Measurements from ENCODE around the gene ITM2C. TPM values are rescaled to one million over a fixed set of nuclear protein-coding genes. Genes with fewer than 3 reads are reported as not detected.
A peak's percentile ranks its signal among the peaks of the same experiment; 100 is the strongest.

Gene ITM2C
- total and polyA plus RNA-seq, 2 of the 8 experiments (the other 6 are each of a cell fraction or from before 2014, with no cell fraction given) = 362 to 742 TPM

GRCh38 chr2:230909841-230910545 is 45.3 kb downstream of the ITM2C start:
- Histone ChIP-seq H2BK5ac (ENCODE audit: low read depth, low read length) (peak overlapping the region; percentile 56), H3K9ac (replicated peaks in 1 of 4; ENCODE audit: extremely low read depth in 1 of 4, low read depth in 3 of 4, low read length in 3 of 4) (no peak overlapping the region), H3K14ac (ENCODE audit: insufficient read length) (no peak overlapping the region), H3K18ac (ENCODE audit: extremely low read depth, low read length) (no peak overlapping the region), H3K79me1 (ENCODE audit: low read depth, low read length) (no peaks in the 10 kb centered on the region), H2AK5ac (ENCODE audit: low read depth, low read length) (no peak overlapping the region), H4K91ac (replicated peaks; ENCODE audit: insufficient read length, low read length) (no peak overlapping the region), H3K36me3 (ENCODE audit: control insufficient read depth in 2 of 4, insufficient read depth in 4 of 4, low read length in 3 of 4) (no peaks in the 10 kb centered on the region), H3K79me2 (ENCODE audit: control insufficient read depth in 1 of 2, insufficient read depth in 2 of 2, low read length in 2 of 2) (no peaks in the 10 kb centered on the region), H3K4ac (replicated peaks; ENCODE audit: insufficient read length, low read depth, low read length) (no peak overlapping the region), H2AFZ (ENCODE audit: low read length) (no peak overlapping the region), H3K23ac (ENCODE audit: insufficient read length) (no peak overlapping the region), H4K5ac (ENCODE audit: insufficient read length, low read depth, low read length) (no peak overlapping the region), H3K56ac (replicated peaks; ENCODE audit: insufficient read length, low read depth, low read length) (no peak overlapping the region), H4K8ac (ENCODE audit: extremely low read depth, insufficient read depth, low read length) (no peak overlapping the region), H3K27ac (ENCODE audit: low read depth, low read length) (no peak overlapping the region), H3K4me3 (ENCODE audit: extremely low read depth in 1 of 4, insufficient read depth in 2 of 4, low read depth in 3 of 4, low read length in 4 of 4) (no peak overlapping the region), H4K20me1 (replicated peaks in 1 of 2; ENCODE audit: control insufficient read depth in 1 of 2, insufficient read depth in 2 of 2, low read length in 2 of 2) (no peaks in the 10 kb centered on the region), H3K4me2 (ENCODE audit: insufficient read depth in 1 of 2, low read depth in 2 of 2, low read length in 2 of 2) (no peak overlapping the region), H3K23me2 (ENCODE audit: low read depth, low read length) (peaks cover 2% of the 10 kb centered on the region; the same call in 1 of the 2 replicates), H3K27me3 (replicated peaks in 1 of 4; ENCODE audit: control insufficient read depth in 3 of 4, extremely low read depth in 1 of 4, insufficient read depth in 3 of 4, low read length in 3 of 4) (peaks cover 0 to 6% (median 0%) of the 10 kb centered on the region in 4 experiments; a peak in 3 of 7 replicates), H3K4me1 (replicated peaks in 1 of 4; ENCODE audit: control insufficient read depth in 3 of 4, insufficient read depth in 4 of 4, low read length in 3 of 4) (peaks cover 2 to 15% (median 9%) of the 10 kb centered on the region in 4 experiments), H2BK12ac (ENCODE audit: low read depth, low read length) (no peak overlapping the region), H2BK120ac (replicated peaks; ENCODE audit: low read depth, low read length) (no peak overlapping the region), H3K9me3 (ENCODE audit: insufficient read depth in 2 of 2, low read depth in 1 of 2, low read length in 1 of 2) (no peaks in the 10 kb centered on the region), H2BK20ac (ENCODE audit: low read length) (no peak overlapping the region), H2BK15ac (ENCODE audit: low read length) (no peak overlapping the region)
- POLR2A ChIA-PET (ENCODE audit: partially characterized antibody) = no interaction called here
- 94% methylated on average over 18 of the region's 18 CpGs; no CpG with 5 or more reads in 1 of the 2 experiments for WGBS, 2 experiments (ENCODE audit: extremely low coverage in 1 of 2, insufficient coverage in 1 of 2, insufficient read length in 1 of 2, insufficient replicate concordance in 2 of 2, low coverage in 1 of 2, low lambda C conversion rate in 2 of 2, missing lambda C conversion rate in 1 of 2)
- DNase-seq (ENCODE audit: low read depth in 1 of 2, low spot score in 2 of 2) (no peak), FAIRE-seq (no peak)
- CTCF ChIA-PET (ENCODE audit: partially characterized antibody) = interaction anchor here (1.0 to 21.7 kb wide), 6 partner anchors 9 to 86 kb away, joined by 3 to 332 read pairs (median 23); partner anchors contain the start of gene GPR55
- TF ChIP-seq YY1 (IDR thresholded peaks at IDR 0.05; ENCODE audit: low read depth, low read length) (no peak), EZH2 (IDR thresholded peaks at IDR 0.05; ENCODE audit: low read depth, low read length, severe bottlenecking) (no peak), NANOG (IDR thresholded peaks at IDR 0.05; ENCODE audit: insufficient read depth, low read depth, low read length, poor library complexity, severe bottlenecking) (no peak), SIX5 (IDR thresholded peaks at IDR 0.05; ENCODE audit: low read depth, low read length) (no peak), CHD1 (IDR thresholded peaks at IDR 0.05; ENCODE audit: low read depth, low read length) (no peak), CEBPB (IDR thresholded peaks at IDR 0.05; ENCODE audit: low read depth, low read length) (no peak), TBP (IDR thresholded peaks at IDR 0.05; ENCODE audit: low read depth, low read length) (no peak), RXRA (IDR thresholded peaks at IDR 0.05; ENCODE audit: insufficient read depth, low read depth, low read length) (no peak), ATF3 (IDR thresholded peaks at IDR 0.05; ENCODE audit: insufficient read depth, low read depth, low read length) (no peak), MAX (IDR thresholded peaks at IDR 0.05) (no peak), SIRT6 (IDR thresholded peaks at IDR 0.05; ENCODE audit: low read length) (no peak), POU5F1 (IDR thresholded peaks at IDR 0.05; ENCODE audit: low read depth, low read length) (no peak), MAFK (IDR thresholded peaks at IDR 0.05; ENCODE audit: low read depth, low read length) (no peak)
